Measurements from ENCODE around the gene DNAJC11.

DNA sequence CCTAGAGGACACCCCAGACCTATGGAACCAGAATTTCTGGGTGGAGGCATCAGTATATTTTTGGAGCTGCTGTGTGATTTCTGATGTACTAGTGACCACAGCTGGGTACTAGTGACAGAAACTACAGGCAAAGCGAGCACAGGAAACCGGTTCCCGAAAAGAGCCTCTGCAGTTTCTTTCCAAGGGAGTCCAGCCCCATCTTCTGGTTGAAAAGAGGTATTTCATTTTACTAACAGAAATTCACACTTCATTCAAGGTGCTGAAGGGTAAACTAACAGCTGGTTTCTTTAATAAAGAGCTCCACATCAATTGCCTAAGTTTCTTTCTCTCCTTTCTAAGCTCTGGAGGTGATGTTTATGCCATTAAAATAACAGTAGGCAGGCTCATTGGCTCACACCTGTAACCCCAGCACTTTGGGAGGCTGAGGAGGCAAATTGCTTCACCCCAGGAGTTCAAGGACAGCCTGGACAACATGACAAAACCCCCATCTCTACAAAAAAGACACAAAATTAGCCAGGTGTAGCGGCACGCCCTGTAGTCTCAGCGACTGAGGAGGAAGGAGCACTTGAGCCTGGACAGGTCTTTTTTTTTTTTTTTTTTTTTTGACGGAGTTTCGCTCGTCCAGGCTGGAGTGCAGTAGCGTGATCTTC, 55.0 kb downstream of the DNAJC11 start:
- TF ChIP-seq CTCF (IDR thresholded peaks at IDR 0.05; ENCODE audit: poor library complexity) (peak; percentile 58), EZH2 (IDR thresholded peaks at IDR 0.05; ENCODE audit: borderline replicate concordance) (no peak), EZH2phosphoT487 (IDR thresholded peaks at IDR 0.05; ENCODE audit: low read depth, severe bottlenecking, unreplicated experiment) (no peak)

Measured in hepatocyte (in vitro differentiated cells).